Transverse colon (tissue), 4 donors: ENCODE measurements around the gene HES3.

Experiments
- CTCF ChIP-seq, 5 experiments: fragments of 200-600 bp in 3 of 5; fragments of 450-650 bp in 2 of 5; sonication (generic) in 3 of 5; IDR thresholded peaks; 1 replicate in 2 of 5; 2 replicates in 3 of 5; pipeline ENCODE4 v1.5.1; 2016 to 2017; ENCODE audit warnings: antibody characterized with exemption in 5 of 5, inconsistent platforms in 3 of 5, mild to moderate bottlenecking in 2 of 5, moderate library complexity in 1 of 5
- POLR2A ChIP-seq: fragments of 450-650 bp; IDR thresholded peaks from one replicate; pipeline ENCODE4 v1.6.1; 2016; ENCODE audit warnings: antibody characterized with exemption, mild to moderate bottlenecking, moderate library complexity
- POLR2AphosphoS5 ChIP-seq, 3 donors: sonication (generic); formaldehyde crosslinking; IDR thresholded peaks; one replicate each; pipeline ENCODE4 v1.6.1; 2016; ENCODE audit warnings: antibody characterized with exemption in 3 of 3

- TF ChIP-seq CTCF (IDR thresholded peaks at IDR 0.05) (no peak), POLR2A (no peak), POLR2AphosphoS5 (IDR thresholded peaks at IDR 0.05) (no peak)
Measured at GRCh38 chr1:6285336-6285735, 41.4 kb downstream of the HES3 start.
